GM21381 (cell line): ENCODE measurements around the gene CCDC88C.
A peak's percentile ranks its signal among the peaks of the same experiment; 100 is the strongest.

Experiments
- ATAC-seq: cut with Tn5 transposase; IDR thresholded peaks from one replicate; pipeline ENCODE4 v1.9.1; 2021; ENCODE audit warnings: mild to moderate bottlenecking, moderate library complexity; ENCODE audit not compliant: unreplicated experiment

The CCDC88C gene

GRCh38 chr14:91313852-91314251 is 103.8 kb downstream of the CCDC88C start:
- ATAC-seq: no peak

GRCh38 chr14:91313154-91313850 is 104.3 kb downstream of the CCDC88C start:
- ATAC-seq: no peak

GRCh38 chr14:91311284-91311662 is 106.3 kb downstream of the CCDC88C start:
- no peak for ATAC-seq

- no peak for ATAC-seq
Observed at GRCh38 chr14:91310606-91311283, 106.9 kb downstream of the CCDC88C start.

- no peak for ATAC-seq
Observed at GRCh38 chr14:91309756-91310280, 107.8 kb downstream of the CCDC88C start.

- no peak for ATAC-seq
Observed at GRCh38 chr14:91308337-91308736, 109.3 kb downstream of the CCDC88C start.

GRCh38 chr14:91307652-91308051 is 110.0 kb downstream of the CCDC88C start:
- ATAC-seq: no peak

GRCh38 chr14:91307046-91307445 is 110.6 kb downstream of the CCDC88C start:
- ATAC-seq: no peak

GRCh38 chr14:91306547-91306946 is 111.1 kb downstream of the CCDC88C start:
- no peak for ATAC-seq

GRCh38 chr14:91305650-91306431 is 111.8 kb downstream of the CCDC88C start:
- no peak for ATAC-seq

GRCh38 chr14:91303924-91304229 is 113.7 kb downstream of the CCDC88C start:
- ATAC-seq: no peak

GRCh38 chr14:91303091-91303923 is 114.3 kb downstream of the CCDC88C start:
- ATAC-seq: peak; percentile 60

- no peak for ATAC-seq
Observed at GRCh38 chr14:91302391-91302790, 115.2 kb downstream of the CCDC88C start.

GRCh38 chr14:91300957-91301356 is 116.7 kb downstream of the CCDC88C start:
- ATAC-seq: no peak

GRCh38 chr14:91300283-91300895 is 117.2 kb downstream of the CCDC88C start:
- no peak for ATAC-seq

GRCh38 chr14:91299121-91300115 is 118.2 kb downstream of the CCDC88C start:
- no peak for ATAC-seq

- no peak for ATAC-seq
Observed at GRCh38 chr14:91298576-91298975, 119.0 kb downstream of the CCDC88C start.

- ATAC-seq: no peak
Observed at GRCh38 chr14:91297081-91297711, 120.4 kb downstream of the CCDC88C start.
